ENCODE results near the gene RBM20. TPM values are rescaled to one million over a fixed set of nuclear protein-coding genes. Genes with fewer than 3 reads are reported as not detected.

Gene RBM20
- total RNA-seq, 1 experiment from 2014 or later: 4.2 TPM

GRCh38 chr10:110834629-110835301 lies 190.6 kb downstream of the RBM20 start:
- no peak for DNase-seq (ENCODE audit: low spot score)

DNA sequence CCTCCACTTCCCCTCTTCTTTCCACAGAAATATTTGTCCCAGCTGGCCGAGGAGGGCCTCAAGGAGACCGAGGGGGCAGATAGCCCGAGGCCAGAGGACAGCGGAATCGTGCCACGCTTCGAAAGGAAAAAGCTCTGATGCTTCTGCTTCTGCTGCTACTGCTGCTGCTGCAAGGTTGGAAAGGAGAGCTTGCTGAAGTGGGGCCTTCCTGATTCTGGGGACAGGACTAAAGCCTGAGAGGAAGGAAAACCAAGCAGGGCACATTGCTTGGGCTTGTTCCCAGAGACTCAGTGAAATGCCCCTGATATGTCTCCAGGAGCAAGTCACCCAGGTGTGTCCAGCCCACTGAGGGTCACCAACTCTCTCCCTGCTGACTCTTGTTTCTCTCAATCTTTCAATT lies 191.7 kb downstream of the RBM20 start:
- no peak for DNase-seq (ENCODE audit: low spot score)

DNA sequence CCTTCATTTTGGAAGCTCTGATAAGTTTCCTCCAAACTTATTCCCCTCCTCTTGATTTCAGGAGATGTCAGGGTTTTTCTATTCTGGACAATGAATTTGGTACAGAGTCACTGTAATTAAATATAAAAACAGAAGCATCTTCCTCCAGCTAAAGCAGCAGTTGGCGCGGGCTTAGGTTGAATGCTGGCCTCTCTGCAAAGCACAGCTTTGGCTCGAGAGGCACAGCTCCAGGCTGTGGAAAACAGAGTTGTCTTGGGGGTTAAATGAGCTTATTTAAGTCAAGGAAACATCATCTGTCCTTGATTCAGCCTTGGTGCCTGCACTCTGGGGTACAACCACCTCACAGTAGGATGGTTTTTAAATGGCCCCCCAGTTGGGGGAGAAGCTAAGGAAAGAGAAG lies 192.6 kb downstream of the RBM20 start:
- no peak for DNase-seq (ENCODE audit: low spot score)

GRCh38 chr10:110837418-110838171 lies 193.5 kb downstream of the RBM20 start:
- no peak for DNase-seq (ENCODE audit: low spot score)

DNA sequence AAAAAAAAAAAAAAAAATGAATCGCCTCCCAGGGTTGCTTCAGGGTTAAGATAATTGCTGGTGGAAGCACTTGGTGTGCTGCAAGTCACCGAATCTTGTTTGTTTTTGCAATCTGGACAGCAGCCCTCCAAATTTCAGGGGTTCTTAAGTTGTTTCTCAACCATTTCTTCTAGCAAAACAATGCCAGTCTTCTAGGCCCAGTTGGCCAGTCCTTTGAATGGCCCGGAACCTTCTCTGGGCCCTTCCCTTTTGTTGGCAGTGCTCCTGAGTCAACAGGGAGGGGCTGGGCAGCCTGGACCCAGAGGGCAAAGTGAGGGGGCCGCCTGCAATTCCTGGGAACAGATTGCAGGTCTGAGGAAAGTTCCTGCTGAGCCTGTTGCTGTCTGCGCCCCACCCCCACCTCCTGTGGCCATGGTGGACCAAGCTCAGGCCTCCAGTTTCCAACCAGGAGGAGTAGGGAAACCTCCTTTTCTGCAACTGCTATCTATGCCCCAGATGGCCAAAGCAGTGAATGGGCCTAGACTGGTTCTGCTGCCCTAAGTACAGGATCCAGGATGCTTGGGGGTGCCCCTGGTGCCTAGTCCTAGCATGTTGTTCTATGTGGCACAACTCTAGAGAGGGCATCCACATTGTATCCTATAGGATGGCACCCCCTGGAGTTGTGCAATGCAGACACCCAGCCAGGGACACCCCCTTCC lies 196.2 kb downstream of the RBM20 start:
- DNase-seq (ENCODE audit: low spot score): no peak

- DNase-seq (ENCODE audit: low spot score): no peak
Observed at GRCh38 chr10:110840923-110841428, 196.8 kb downstream of the RBM20 start.

- no peak for DNase-seq (ENCODE audit: low spot score)
Observed at GRCh38 chr10:110841767-110842267, 197.7 kb downstream of the RBM20 start.

DNA sequence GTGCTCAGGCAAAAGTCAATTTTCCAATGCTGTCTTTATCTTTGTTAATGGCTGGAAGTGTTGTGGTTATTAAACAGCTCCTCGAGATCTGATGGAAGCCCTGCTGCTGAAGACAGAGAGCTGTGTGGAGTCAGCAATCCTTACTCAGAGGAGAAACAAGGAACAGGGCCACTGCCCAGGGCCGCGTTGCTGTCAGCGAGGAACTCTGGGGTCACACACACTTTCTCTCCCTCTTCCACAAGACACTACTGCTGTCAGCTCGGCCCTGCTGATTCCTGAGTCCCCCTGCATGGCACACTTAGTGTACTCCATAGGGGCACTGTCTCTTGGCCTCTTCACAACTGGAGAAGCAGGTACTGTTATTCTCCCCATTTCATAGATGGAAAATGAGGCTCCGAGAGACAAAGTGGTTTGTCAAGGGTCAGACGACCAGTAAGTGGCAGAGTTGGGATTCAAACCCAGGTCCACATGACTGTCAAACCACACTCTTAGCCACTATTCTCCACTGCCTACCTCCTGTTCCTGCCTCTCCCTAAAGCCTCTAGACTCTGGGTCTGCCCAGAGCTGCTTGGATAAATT lies 198.3 kb downstream of the RBM20 start:
- DNase-seq (ENCODE audit: low spot score): no peak

DNA sequence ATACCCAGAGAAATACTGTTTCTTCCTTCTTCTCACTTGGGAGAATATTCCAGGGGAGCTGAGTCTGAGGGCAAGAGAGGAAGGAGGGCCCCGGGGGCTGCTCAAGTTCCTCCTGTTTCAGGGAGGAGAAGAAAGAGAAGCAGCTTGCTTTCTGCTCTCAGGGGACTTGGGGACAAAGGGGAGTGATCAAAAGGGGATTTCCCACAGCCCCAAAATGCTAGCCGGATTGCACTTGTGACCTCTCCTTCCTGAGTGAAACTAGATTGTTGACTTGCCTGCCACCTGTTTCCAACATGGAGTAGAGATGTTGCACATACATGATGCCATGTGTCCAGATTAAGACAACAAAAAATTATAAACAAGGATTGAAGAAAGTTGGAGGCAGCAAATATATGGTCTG lies 198.9 kb downstream of the RBM20 start:
- no peak for DNase-seq (ENCODE audit: low spot score)

DNA sequence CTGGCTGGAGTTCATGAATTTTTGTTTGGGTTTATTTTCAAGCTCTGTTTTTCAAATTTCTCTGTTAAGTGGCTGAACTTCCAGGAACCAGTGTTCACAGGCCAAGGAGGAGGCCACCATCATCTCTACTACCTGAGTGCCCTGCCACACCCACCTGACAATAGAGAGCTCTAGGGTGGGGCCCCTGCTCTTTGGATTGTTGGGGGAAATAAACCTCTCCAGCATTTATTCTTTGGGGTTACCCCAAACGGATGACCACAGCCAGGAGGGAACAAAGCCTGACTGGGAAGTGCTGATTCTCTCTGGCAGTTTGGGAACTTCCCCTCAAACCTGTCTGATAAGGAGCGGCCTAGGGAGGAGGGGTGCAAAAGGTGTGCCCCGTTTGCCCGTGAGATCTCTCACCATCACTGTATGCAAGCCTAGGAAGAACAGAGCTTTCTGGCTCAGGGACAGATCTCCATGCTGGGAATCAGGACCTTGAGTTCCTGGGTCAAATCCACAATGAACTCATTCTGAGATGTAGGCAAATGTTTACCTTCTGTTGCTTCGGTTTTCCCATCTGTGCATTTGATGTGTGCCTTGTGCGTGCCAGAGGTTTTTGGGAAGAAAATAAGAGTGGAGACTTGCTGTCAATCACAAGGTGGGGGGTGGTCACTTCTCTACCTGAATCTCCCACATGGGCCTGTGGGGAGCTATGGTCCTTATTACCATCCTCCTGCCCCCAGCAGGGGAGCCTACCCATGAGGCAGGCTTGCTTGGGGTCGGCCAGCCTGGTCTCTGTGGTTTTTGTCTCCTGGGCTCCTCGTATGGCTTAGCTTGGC lies 199.9 kb downstream of the RBM20 start:
- no peak for DNase-seq (ENCODE audit: low spot score)

GRCh38 chr10:110844617-110844881 lies 200.4 kb downstream of the RBM20 start:
- no peak for DNase-seq (ENCODE audit: low spot score)

GRCh38 chr10:110845192-110845755 lies 201.1 kb downstream of the RBM20 start:
- no peak for DNase-seq (ENCODE audit: low spot score)

DNA sequence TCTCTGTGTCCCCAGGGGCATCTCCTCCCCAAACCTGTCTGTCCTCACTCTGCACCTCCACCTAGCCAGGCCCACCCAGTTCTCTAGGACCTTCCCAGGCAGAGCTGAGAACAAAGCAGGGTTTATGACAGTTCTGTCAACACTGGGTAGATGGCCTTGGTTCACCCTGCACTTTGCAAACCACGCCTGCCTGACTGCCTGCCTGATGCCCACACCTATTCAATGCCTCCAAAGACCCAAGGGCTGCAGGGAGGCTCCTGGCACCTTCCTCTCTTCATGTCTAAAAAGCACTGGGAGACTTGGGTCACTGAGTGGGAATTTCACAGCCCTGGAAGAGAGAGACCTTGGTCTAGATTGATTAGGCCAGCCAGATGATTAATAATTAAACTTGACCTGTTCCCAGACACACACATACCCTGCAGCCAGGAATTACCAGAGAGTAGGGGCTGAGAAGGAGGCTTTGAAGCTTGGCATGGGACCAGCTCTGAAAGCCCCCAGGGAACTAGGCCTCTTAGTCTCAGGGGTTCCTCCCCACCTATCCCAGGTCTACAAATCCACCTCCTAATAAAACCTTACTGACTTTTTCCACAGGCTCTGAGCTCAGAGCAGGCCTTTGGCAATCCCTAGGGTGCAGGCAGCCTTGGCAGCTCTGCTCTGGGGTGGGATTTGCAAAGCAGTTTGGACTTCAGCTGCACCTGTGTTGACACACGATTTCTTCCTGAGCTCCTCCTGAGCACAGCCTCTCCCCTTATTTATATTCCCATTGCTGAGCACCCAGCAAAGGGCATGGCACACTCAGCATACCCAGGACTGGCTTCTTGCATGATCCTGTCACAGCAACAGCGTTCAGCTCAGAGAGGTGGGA lies 201.9 kb downstream of the RBM20 start:
- no peak for DNase-seq (ENCODE audit: low spot score)

- no peak for DNase-seq (ENCODE audit: low spot score)
Observed at GRCh38 chr10:110847374-110847773, 203.2 kb downstream of the RBM20 start.

DNA sequence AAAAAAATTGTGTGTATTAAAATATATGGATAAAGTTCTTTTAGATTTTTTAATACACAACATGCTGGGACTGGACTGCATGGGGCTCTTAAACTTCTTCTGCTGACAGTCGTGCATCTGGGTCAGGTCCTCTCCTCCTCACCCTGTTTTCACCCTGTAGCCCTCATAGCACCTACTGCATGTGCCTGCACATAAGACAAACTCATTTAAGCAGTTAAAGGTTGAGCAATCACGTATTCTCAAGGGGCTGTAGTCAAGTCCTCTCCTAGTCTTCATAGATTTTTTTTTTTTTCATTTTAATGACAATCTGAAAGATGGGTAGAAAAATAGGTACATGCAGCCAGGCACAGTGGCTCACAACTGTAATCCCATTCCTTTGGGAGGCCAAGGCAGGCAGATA lies 204.0 kb downstream of the RBM20 start:
- no peak for DNase-seq (ENCODE audit: low spot score)

DNA sequence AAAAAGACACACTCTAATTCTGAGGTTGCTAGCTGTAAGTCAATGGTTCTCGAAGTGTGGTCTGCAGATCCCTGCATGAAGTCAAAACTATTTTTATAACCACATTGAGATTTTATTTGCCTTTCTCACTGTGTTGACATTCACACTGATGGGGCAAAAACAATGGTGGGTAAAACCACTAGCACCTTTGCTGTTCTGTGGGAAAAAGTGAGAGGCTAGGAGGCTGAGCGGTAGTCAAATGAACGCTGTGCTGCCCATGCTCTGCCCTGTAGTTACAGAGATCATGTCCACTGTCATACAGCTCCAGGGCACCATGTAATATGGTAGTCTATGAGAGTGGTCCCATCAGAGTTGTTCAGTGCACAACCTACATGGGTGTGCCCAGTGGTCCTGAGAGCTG lies 206.0 kb downstream of the RBM20 start:
- DNase-seq (ENCODE audit: low spot score): no peak

DNA sequence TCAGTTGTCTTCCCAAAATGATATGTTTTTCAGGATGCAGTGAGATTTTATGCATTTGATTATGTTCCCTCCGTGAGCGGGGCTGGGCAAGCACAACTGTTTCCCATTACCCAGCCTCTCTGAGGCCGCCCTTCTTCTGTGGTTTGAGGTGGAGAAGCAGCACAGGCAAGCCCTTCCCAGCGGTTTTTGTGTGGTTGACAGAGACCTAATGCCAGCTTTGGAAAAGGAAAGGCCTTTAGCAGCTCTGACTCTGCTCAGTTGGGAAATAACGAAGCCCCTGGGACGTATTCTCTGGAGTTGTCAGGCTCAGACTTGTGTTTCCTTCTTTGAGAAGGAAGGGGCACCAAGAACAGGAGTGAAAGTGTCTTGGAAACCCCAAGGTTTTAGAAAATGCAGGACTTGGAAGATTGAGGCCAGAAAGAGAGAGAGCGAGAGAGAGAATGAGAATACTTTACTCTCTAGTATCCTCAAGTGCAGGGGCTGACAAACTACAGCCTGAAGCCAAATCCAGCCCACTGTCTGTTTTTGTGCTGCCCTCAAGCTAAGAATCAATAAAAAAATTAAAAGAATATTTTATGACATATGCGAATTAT lies 207.0 kb downstream of the RBM20 start:
- DNase-seq (ENCODE audit: low spot score): no peak

- no peak for DNase-seq (ENCODE audit: low spot score)
Observed at GRCh38 chr10:110852255-110852896, 208.2 kb downstream of the RBM20 start.

GRCh38 chr10:110852947-110853346 lies 208.8 kb downstream of the RBM20 start:
- DNase-seq (ENCODE audit: low spot score): no peak
